Measurements from ENCODE around the gene JAM2. TPM values are rescaled to one million over a fixed set of nuclear protein-coding genes. Genes with fewer than 3 reads are reported as not detected.
A peak's percentile ranks its signal among the peaks of the same experiment; 100 is the strongest.

JAM2 gene, protein sequence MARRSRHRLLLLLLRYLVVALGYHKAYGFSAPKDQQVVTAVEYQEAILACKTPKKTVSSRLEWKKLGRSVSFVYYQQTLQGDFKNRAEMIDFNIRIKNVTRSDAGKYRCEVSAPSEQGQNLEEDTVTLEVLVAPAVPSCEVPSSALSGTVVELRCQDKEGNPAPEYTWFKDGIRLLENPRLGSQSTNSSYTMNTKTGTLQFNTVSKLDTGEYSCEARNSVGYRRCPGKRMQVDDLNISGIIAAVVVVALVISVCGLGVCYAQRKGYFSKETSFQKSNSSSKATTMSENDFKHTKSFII
- total RNA-seq: 4.1 to 4.8 TPM (median 4.2 TPM) in 3 replicates

- Mint-ChIP-seq H3K4me1 (peaks cover 17% of the 10 kb centered on the region), H3K9me3 (no peaks in the 10 kb centered on the region), H3K4me3 (peak within 1 kb of the TSS; percentile 60), H3K27me3 (ENCODE audit: low read depth) (peaks cover 76% of the 10 kb centered on the region), H3K36me3 (no peaks in the 10 kb centered on the region), H3K27ac (no peak within 1 kb of the TSS)
- TF ChIP-seq, protein P1, sequence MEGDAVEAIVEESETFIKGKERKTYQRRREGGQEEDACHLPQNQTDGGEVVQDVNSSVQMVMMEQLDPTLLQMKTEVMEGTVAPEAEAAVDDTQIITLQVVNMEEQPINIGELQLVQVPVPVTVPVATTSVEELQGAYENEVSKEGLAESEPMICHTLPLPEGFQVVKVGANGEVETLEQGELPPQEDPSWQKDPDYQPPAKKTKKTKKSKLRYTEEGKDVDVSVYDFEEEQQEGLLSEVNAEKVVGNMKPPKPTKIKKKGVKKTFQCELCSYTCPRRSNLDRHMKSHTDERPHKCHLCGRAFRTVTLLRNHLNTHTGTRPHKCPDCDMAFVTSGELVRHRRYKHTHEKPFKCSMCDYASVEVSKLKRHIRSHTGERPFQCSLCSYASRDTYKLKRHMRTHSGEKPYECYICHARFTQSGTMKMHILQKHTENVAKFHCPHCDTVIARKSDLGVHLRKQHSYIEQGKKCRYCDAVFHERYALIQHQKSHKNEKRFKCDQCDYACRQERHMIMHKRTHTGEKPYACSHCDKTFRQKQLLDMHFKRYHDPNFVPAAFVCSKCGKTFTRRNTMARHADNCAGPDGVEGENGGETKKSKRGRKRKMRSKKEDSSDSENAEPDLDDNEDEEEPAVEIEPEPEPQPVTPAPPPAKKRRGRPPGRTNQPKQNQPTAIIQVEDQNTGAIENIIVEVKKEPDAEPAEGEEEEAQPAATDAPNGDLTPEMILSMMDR (IDR thresholded peaks at IDR 0.05; ENCODE audit: unreplicated experiment): no peak
- peak; percentile 29 to 59 for DNase-seq (ENCODE audit: low spot score in 2 of 2, unreplicated experiment in 2 of 2)
Measured at GRCh38 chr21:25638660-25639550, at the start of gene JAM2. JAM2 (plus strand) TSS chr21:25639258; CDS start chr21:25639822, 564 bp downstream.

DNA sequence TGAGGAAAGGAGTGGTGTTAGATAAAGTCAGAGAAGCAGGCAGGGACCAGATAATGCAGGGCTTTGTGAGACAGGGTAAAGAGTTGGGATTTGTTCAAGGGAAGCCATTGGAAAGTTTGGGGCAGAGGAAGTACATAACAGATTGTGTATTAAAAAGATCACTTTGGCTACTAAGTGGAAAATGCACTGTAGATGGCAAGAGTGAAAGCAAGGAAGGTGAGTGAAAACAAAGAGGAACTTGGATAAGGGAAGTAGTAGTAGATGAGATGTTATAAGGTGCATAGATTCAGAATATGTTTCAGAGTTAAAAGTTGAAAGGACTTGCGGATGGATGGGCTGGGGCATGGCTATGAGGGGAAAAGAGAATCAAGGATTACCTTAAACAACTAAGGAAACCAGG is 49.2 kb upstream of the JAM2 start:
- Mint-ChIP-seq H3K36me3 (peaks cover 60% of the 10 kb centered on the region), H3K4me3 (no peak overlapping the region), H3K4me1 (no peaks in the 10 kb centered on the region), H3K9me3 (no peaks in the 10 kb centered on the region), H3K27me3 (ENCODE audit: low read depth) (no peaks in the 10 kb centered on the region), H3K27ac (no peak overlapping the region)
- DNase-seq (ENCODE audit: low spot score in 2 of 2, unreplicated experiment in 2 of 2): no peak
- TF ChIP-seq, protein P1 (IDR thresholded peaks at IDR 0.05; ENCODE audit: unreplicated experiment): no peak

DNA sequence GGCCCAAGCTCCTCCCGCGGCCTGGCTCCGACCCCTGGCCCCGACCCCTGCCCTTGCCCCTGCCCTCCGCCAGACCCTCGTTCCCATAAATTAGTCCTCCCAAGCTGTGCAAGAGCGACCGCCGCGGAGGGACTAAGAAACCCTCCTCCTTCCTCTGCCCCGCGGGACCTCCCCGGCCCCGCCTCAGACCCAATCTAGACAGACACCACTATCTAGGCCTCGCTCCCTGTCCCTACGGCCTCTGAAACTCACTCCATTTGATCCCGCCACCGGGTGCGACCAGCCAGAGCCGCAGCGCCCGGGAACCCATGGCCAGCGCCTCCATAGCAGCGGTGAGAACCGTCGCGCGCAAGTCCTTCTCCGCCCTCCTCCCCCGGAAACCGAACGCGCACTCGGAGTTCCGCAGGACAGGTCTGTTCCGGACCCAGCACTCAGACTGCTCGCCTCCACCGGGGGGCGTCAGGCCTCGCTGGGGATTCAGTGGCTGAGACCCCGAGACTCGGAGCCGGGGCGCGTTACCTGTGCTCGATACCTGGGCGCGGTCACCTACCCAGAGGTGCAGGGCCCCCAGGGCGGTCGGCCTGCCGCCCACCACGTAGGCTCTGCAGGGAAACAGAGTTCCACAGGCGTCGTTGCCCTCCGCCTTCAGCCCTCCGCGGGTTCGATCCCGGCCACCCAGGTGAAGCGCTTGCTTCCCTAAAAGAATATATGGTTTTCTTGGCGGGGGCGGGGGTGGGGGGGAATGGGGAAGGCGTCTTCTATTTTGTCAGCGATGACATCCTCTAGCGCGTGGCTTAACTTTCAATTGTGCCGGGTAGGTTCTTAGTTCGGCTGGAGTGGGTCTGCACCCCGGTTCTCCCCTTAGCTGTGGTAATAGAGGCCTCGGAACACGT is 31.7 kb upstream of the JAM2 start, which contains the start of gene MRPL39:
MRPL39 (minus strand) TSS at position 331 of the 893 bp plus-strand sequence; CDS start at position 325, 6 bp downstream.
- peaks cover 12% of the 10 kb centered on the region for H3K36me3 Mint-ChIP-seq
- DNase-seq (ENCODE audit: low spot score in 2 of 2, unreplicated experiment in 2 of 2): peak; percentile 72 to 89
- H3K27ac Mint-ChIP-seq: peak within 1 kb of the TSS; percentile 100
- H3K9me3 Mint-ChIP-seq: no peaks in the 10 kb centered on the region
- H3K4me1 Mint-ChIP-seq: peaks cover 18% of the 10 kb centered on the region
- peak within 1 kb of the TSS; percentile 100 for H3K4me3 Mint-ChIP-seq
- no peaks in the 10 kb centered on the region for H3K27me3 Mint-ChIP-seq (ENCODE audit: low read depth)
- TF ChIP-seq, protein P1 (IDR thresholded peaks at IDR 0.05; ENCODE audit: unreplicated experiment): peak; percentile 52

DNA sequence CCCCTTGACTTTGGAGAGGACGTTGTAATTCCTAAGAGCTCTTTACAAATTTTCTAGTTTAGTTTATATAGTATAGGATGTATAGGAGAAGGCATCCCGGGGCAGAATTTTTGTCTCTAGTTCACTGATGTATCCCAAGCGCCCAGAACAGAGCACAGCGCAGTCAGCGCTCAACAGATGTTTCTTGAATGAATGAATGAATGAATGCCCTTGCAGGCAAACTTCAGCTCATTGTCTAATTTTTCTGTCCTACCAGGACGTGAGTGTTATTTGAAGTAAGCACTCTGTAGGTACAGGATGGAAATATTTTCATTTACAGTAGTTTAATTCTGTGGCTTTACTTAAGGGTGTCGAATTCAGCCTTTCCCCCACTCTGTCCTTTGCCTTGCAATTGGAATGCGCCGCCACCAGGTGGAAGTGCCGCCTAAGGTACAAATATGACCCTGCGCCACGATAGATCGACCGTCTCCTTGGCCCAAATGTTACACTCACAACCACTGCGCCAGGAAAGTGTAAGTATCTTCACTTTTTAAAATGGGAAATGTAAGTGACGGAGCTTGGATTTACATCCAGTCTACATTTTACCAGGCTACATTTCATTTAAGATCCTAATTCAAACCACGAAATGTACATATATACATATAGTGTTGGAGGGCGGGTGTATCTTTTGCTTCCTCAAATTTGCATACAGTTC is 30.9 kb upstream of the JAM2 start:
- Mint-ChIP-seq H3K36me3 (peaks cover 7% of the 10 kb centered on the region), H3K9me3 (no peaks in the 10 kb centered on the region), H3K27ac (peak overlapping the region; percentile 60), H3K4me3 (peak overlapping the region; percentile 100), H3K4me1 (peaks cover 18% of the 10 kb centered on the region), H3K27me3 (ENCODE audit: low read depth) (no peaks in the 10 kb centered on the region)
- peak; percentile 50 to 80 for DNase-seq (ENCODE audit: low spot score in 2 of 2, unreplicated experiment in 2 of 2)
- TF ChIP-seq, protein P1 (IDR thresholded peaks at IDR 0.05; ENCODE audit: unreplicated experiment): peak; percentile 87

Data from mesothelial cell of epicardium (in vitro differentiated cells).